HG02588 (cell line): ENCODE measurements around the gene CAMKMT.

ENCODE experiments used
- ATAC-seq: cut with Tn5 transposase; IDR thresholded peaks from one replicate; pipeline ENCODE4 v1.9.1; 2021; ENCODE audit warnings: mild to moderate bottlenecking, moderate library complexity; ENCODE audit not compliant: unreplicated experiment

Gene CAMKMT

DNA sequence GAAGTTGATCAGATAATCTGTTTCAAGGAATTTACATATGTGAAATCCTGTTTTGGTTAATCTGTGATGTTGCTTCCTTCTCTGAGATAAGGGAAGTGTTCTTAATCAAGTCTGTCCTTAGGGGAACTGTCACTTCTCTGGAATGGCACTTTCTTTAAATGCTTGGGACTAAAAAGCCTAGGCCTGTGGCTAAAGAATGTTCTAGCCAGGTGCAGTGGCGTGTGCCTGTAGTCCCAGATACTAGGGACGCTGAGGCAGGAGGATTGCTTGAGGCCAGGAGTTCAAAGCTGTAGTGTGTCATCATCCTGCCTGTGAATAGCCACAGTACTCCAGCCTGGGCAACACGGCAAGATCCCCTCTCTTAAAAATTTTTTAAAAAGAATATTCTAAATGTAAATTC, 362.2 kb downstream of the CAMKMT start:
- ATAC-seq = no peak

DNA sequence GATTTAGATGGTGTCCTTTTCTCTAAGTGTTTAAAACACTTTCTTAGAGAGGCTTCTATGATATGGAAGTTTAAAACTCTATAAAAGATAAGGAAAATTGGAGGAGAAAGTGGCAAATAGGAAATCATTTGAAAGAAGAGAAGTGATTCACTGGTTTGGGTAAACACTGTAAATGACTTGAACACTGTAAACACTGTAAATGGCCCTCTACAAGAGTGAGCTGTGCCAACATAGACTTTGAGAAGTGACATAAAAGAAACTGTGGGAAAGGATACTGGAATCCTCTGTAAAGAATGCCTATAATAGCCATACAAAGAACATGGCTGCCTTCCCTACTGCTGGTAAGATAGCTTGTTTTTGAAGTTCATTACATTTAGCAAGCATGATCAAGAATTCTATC, 368.8 kb downstream of the CAMKMT start:
- no peak for ATAC-seq

DNA sequence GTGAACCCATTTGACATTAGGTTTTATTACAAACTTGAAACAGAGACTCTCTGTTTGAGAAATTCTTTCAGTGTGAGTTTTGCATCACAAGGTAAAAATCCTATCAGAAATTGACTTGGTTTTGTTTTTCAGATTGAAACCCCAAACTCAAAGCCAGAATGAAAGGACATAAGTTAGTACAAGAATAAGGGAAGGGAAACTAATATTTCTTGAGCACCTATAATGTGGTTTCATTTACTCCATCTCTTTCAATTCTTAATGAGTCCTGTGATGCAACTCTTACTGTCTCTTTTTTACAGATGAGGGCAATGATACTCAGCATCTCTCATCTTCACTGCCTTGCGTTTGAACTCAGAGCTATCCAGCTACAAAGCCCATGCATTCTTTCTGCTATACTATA, 369.8 kb downstream of the CAMKMT start:
- ATAC-seq = peak; percentile 84

DNA sequence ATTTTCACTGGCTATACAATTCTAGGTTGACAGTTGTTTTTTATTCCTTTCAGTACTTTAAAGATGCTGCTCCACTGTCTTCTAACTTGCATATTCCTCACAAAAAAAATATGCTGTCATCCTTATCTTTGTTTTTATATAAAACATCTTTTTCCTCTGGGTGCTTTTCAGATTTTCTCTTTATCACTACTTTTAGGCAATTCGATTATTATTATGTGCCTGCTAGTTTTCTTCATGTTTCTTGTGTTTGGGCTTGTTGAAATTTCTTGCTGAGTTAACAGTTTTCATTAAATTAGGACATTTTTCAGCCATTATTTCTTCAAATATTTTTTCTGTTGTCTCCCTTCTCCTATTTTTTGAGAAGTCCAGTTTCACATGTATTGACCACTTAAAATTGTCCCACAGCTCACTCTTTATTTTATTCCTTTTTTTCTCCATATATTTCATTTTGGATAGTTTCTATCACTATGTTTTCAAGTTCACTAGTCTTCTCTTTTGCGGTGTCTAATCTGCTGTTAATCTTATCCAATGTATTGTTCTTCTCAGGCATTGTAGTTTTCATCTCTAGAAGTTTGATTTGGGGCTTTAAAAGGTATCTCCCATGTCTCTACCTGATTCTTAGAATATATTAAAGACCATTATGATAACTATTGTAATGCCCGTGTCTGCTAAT, 374.7 kb downstream of the CAMKMT start:
- no peak for ATAC-seq

DNA sequence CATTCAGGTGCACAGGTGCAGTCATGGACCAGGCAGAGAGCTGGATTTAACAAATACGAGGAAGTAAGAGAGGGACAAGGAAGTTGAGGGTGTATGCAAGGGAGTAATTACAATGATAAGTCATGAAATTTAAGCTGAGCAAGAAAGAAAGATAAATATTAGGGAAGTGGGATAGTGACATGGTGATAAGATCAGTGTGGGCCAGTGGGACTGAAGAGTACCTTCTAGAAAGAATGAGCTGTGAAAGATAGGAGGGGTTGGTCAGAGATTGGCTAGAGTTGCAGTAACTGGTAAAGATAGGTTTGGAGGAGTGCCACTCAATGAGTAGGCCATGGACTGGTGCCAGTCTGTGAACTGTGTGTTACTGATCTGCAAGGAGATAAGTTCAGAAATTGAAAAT, 378.9 kb downstream of the CAMKMT start:
- no peak for ATAC-seq

DNA sequence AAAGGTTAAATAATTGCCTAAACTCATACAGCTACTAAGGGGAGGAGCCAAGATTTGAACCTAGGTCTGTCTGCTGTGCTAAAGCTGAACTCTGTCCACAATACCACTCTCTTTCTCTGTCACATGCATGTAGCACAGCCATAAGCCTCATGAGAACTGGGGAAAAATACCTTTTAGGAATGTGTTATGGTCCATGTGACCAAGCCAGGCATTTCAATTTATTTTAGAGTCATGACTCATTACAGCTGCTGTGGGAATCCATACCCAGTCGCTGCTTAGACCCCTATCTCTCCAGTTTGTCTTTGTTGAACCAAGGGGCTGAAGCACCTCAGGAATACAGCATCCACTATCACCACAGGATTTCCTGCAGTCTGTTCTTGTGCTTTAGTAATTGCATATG, 379.8 kb downstream of the CAMKMT start:
- no peak for ATAC-seq

DNA sequence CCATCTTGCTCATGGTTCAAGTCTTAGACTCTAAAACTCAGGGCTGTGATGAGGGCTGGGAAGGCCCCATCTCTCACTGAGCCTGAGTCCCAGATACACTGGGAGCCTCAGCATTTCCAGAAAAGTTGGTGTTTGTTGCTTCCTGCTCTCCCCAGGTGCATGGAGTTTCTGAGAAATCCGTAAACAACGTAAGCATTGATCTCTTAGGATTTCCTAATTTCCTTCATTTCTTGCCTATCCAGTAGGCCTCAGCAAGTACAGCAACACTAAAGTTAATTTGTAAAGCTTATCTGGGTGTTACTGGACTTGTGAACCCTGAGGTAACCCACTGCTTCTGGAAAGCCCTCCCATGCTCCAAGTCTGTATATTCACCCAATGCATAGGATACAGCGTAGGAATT, 380.3 kb downstream of the CAMKMT start:
- ATAC-seq = no peak

DNA sequence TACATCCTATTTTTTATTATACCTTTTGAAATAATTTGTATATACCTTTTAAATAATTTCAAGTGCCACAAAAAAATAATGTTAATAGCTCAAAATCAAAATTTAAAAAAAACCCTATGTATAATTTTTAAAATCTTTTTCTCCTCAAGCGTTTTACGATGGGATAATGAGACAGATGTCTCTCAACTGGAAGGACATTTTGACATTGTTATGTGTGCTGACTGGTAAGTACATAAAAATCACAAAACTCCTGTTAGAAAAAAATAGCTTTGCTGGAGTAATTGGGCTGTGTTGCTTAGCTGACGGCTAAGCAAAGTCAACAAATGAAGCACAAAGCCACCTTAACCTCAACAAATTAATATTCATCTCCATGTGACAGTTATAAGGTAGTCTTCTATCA, 381.7 kb downstream of the CAMKMT start:
- no peak for ATAC-seq

DNA sequence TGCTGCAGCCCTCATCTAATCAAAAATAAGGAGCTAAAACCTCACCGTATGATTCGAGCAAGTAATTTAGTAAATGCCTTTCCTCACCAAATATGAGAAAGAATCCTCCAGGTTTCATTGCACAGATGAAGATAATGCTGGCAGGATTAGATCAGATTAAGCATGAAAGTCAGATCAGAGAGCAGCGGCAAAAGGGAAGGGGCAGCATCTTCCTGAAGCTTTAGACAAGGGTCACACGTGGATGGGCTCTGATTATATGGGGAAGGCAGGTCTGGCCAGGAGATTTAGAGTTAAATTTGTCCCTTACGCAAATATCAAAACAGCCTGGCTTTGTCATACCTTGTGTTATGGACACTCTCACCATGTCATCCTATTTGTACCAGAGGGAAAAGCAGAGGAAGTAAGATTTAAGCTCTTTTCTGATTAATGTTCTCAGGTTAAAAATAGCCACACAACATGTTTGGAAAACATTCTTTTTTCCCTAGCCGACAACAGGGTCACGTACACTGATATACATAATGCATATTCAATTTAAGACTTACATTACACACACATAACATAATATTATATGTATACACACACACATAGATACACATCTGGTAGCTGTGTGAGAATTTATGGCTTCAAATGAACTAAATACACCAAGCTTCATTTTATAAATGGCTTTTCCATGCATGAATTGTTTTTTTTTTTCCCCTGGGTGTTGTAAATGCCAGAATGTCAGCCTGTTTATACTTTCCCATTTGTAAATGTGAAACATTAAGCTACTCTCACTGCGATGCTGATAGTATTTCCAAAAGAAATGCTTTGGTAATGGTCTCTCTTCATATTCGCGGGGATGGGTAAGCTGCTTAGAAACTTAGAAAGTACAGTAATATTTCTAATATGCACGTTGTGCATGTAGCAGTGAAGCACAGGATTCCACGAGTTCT, 383.5 kb downstream of the CAMKMT start:
- no peak for ATAC-seq

DNA sequence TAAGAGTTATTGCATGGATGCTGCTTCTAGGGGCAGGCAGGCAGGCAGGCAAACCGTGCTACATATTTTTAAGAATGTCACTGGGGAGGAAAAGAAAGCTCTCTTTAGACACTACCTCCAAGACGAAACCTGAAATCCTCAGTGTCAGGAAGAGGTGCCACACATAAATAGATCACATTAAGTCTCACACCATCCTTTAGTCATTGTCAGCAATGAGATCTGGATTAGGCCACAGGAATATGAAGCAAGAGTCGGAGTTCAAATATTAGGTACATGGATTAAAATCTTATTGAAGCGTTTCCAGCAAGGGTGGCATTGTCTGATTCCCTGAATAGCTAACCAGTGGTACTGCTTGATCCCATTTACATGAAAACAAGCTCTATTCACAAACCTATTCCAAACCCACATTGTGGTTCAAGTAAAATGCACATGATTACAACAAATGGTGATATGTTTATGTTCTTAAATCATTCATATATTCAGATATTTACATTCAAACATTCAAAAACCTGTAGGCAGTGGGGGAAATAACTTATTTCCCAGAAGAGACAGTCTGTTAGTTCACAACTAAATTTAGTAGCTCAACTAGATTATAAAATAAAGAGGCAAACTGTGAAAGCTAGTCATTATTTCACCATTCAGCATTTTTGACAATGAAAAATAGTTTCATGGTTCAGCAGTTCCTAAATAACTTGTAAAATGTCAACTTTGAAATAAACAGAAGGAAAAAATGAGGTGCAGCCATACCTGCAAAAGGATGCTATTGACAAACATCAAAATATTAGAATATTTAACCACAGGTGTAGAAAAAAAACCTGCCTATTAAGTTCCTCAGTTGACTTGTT, 384.4 kb downstream of the CAMKMT start:
- ATAC-seq = no peak

DNA sequence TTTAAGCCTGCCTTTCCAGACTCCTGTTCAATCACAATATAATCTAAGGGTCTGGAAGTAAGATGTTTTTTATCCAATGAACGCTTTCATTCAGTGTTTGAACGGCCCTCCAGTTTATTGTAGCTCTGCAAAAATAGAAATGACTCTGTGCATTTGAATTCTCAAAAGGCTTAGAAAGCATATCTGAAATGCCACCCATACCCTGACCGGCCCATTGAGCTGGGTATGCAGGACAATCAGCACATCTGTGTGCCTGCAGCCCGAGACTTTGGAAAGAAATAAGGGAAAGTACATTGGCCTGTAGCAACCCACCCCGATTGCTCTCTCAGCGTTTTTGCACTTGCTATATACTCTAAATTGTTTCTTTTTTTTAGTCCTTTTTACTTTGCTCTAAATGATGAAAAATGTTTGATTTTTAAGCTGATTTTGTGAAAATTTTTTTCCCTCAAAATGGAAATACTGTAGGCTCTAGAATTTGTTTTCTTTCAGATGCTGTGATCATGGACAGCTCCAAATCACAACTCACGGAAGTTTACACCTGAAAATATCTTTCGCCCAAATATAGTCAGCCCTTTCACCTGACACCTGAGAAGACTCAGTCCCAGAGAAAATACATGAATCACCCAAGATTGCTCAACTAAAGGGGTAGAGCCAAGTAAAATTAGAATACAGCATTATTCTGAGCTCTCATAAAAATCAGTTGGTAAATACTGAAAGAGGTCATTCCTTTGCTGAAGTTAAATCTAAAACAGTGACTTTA, 385.3 kb downstream of the CAMKMT start:
- ATAC-seq = no peak

DNA sequence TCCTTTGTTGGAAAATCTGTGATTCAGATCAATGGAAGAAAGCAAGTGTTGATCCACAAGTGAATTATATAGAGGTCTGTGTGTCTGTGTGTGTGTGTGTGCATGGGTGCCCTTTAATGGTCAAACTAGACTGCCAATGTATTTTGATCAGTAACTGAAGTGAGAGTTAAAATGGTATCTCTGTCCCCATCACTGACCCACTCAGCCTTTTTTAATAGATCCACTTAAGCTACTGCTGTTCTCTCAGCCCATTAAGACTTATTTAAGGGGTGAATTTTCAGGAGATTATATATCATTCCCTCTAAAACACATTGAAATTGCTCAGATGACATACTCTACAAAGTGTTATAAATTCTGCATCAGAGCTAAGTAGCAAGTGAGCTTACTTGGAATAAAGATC, 386.0 kb downstream of the CAMKMT start:
- no peak for ATAC-seq

DNA sequence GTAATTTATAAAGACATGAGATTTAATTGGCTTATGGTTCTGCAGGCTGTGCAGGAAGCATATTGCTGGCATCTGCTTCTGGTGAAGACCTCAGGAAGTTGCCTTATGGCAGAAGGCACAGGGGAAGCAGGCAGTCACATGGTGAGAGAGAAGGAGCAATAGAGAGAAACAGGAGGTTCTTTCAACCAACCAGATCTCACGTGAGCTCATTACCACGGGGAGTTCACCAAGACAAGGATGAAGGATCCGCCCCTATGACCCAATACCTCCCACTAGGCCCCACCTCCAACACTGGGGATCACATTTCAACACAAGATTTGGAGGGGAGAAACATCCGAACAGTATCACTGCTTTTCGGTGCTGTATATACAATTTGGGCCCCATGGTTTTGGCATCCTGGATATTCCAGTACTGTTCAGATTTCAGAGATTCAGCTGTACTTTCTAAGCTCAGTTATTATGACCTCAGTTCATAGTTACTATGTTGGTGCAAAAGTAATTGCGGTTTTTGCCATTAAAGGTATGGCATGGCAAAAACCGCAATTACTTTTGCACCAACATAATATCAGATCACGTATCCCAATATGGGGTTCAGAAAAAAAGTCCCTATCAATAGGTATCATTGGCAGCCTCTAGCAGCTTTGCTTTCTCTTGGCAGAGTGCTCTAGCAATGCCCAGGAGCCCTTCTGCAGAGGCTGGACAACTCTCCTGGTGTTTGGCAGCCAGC, 390.2 kb downstream of the CAMKMT start:
- ATAC-seq = no peak

DNA sequence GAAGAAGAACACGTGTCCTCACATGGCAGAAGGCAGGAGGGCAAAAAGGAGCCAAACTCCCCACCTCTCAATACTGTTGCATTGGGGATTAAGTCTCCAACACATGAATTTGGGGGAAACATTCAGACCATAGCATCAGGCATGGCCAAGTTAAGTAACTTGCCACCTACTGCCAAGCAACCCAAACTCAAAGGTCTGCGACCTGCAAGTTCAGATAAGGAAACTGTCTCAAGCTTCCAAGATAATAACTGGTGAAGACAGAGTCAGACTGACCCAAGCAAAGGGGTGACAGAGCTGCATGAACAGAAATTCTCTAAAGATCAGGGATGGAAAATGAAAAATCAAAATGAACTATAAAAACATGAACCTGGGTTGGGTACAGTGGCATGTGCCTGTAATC, 391.0 kb downstream of the CAMKMT start:
- ATAC-seq = no peak

DNA sequence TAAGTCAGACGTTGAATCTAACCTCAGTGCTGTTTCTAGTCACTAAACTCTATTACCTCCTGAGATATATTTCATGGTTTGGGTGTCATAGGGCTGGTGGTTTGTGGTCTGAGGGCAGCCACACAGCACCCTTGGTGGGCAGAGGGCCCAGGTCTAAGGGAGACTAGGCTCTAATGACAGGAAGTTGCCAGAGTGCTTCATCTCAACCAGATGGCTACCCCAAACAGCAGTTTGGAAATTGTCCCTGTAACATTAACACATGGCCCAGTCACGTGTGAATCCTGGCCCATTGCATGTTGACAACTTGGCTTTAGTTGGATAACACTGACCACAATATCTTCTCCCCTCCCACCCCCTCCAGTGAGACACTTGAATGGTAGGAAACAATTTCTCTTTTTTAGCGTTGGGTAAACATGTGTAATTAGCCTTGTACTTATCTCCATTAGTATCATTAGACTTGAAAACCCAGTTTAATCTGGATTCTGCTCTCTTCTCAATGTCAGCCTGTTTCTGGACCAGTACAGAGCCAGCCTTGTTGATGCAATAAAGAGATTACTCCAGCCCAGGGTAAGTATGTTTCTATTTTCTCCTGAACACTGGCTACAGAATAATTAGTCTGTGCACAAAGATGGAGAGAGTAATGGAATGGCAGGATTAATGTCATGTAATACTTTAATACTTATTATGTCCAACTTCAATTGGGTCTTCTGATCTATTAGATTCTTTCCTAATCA, 392.0 kb downstream of the CAMKMT start:
- peak; percentile 64 for ATAC-seq

DNA sequence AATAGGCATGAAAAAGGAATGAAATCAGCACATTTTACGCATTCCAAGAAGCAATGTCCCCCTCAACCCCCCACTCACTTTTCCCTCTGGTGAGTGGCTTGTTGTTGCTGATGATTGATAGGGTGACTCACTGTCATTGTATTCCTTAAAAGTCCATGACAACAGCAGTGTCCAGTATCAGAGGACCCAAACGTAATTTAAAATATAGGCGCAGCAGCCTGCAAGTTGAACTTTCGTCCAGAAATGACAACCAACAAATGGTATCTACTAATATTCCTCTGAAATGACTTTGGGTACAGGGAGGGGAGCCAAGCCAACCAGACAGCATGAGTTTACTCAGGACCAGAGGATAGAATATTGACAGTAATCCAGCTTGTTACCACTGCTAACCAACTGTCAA, 396.8 kb downstream of the CAMKMT start:
- no peak for ATAC-seq

DNA sequence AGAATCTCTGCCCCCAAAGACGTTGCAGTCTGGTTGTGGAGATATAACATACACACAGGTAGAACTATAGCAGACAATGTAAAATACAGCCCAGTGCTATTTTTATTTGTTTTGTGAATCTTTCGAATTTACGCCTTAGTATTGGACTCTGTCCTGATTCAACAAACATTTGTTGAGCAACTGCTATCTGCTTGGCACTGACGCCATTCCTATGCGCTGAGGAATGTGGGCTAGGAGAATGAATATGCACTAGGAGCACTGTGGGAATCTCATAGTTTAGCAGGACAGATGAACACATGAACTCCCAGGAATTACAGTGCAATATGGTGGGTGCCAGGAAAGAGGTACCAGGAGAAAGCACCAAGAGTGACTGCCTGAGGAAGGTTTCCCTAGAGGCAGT, 398.1 kb downstream of the CAMKMT start:
- no peak for ATAC-seq

DNA sequence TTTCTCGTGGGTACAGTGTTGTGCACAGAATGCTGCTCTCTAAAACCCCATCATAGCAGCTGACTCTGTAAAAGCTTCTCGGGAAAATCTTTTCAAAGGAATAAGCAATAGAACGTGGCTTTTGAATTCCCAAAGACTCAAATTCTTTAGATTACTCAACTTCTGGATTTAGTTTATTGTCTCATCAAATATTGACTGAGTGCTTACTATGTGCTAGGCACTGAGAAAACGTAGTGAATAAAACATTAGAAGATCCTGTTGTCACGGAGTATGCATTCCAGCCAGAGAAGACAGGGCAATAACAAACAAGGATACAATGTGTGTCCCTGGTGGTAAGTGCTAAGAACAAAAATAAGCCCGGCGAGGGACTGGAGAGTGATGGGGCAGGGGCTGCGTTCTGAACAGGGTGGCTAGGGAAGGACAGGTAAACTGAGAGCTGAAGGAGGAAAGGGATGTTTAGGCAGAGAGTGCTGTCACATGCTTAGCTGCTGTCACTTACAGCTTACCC, 401.6 kb downstream of the CAMKMT start:
- no peak for ATAC-seq

DNA sequence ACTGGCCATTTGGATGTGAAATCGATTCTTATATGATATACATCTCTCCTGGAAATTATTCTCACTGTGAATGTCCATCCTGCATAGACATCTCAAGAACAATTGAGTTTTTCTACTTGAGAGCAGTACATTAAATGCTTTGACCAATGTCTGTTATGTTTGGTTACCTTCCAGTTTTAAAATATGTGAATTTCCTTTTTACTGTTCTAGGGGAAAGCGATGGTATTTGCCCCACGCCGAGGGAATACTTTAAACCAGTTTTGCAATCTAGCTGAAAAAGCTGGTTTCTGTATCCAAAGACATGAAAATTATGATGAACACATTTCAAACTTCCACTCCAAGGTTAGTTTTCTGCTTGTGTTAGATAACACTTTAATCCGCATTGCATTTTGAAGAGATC, 404.5 kb downstream of the CAMKMT start:
- ATAC-seq = no peak
